NB4 (cell line): ENCODE data around the gene FAM110C.
"Not testable (repeated sequence)": the region's sequence is repeated elsewhere in the genome, so short reads cannot be mapped to it uniquely, and the experiment has no call there.

Experiments
- DNase-seq: peaks from one replicate; pipeline ENCODE4 v3.0.0; 2010; ENCODE audit warnings: low read depth
- H3K4me3 ChIP-seq: one replicate; pipeline ENCODE4 v1.5.1; 2011; ENCODE audit warnings: mild to moderate bottlenecking, low read depth, low read length, moderate library complexity
- MYC ChIP-seq: IDR thresholded peaks from 2 replicates; pipeline ENCODE4 v1.6.1; 2011; ENCODE audit warnings: low read depth, low read length
- POLR2A ChIP-seq: IDR thresholded peaks from 2 replicates; pipeline ENCODE4 v1.6.1; 2011; ENCODE audit warnings: mild to moderate bottlenecking; ENCODE audit not compliant: insufficient read length; ENCODE audit errors: extremely low read depth
- TF ChIP-seq, protein P1 (sequence below): IDR thresholded peaks from one replicate; pipeline ENCODE4 v1.5.1; 2012; ENCODE audit warnings: low read depth, low read length
- TF ChIP-seq, protein P2 (sequence below): IDR thresholded peaks from 2 replicates; pipeline ENCODE4 v1.6.1; 2011; ENCODE audit warnings: low read depth, low read length

Gene FAM110C

DNA sequence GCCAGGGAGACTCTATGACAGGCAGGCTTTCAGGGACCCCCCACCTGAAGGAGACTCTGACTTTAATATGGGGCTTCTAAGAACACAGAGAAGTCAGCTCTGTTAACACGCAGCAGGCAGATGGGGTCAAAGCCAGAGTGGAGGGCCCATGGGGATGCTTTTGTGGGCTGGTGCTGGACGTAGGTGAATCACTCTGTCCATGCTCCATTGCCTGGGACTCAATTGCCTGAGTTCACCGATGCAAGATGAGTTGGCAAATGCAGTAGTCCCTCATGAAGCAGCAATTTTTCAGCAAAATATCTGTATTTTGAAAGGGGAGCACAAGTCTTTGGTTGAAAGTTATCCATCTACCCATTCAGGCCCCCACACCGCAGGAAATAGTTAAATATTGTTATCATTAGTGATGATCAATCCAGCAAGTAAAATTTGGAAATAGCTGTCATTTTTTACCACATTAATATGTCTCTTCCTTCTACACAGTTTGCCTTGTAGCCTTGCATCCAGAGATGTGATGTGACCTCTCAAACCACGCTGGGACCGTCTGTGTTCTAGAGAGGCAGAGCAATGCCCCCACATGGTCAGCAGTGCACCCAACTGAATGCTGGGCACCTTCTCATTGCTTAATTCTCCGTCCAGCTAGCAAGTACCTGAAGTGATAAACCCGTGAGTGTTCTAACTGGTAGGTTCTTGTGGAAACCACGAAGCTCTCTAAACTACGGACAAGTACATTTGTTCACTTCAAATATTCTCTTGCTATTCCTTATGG, 34.8 kb upstream of the FAM110C start:
- no peak overlapping the region for H3K4me3 ChIP-seq
- TF ChIP-seq, protein P1, sequence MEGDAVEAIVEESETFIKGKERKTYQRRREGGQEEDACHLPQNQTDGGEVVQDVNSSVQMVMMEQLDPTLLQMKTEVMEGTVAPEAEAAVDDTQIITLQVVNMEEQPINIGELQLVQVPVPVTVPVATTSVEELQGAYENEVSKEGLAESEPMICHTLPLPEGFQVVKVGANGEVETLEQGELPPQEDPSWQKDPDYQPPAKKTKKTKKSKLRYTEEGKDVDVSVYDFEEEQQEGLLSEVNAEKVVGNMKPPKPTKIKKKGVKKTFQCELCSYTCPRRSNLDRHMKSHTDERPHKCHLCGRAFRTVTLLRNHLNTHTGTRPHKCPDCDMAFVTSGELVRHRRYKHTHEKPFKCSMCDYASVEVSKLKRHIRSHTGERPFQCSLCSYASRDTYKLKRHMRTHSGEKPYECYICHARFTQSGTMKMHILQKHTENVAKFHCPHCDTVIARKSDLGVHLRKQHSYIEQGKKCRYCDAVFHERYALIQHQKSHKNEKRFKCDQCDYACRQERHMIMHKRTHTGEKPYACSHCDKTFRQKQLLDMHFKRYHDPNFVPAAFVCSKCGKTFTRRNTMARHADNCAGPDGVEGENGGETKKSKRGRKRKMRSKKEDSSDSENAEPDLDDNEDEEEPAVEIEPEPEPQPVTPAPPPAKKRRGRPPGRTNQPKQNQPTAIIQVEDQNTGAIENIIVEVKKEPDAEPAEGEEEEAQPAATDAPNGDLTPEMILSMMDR, result no peak
- TF ChIP-seq POLR2A (no peak), MYC (no peak)
- TF ChIP-seq, protein P2, sequence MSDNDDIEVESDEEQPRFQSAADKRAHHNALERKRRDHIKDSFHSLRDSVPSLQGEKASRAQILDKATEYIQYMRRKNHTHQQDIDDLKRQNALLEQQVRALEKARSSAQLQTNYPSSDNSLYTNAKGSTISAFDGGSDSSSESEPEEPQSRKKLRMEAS, result no peak
- DNase-seq, result no peak

DNA sequence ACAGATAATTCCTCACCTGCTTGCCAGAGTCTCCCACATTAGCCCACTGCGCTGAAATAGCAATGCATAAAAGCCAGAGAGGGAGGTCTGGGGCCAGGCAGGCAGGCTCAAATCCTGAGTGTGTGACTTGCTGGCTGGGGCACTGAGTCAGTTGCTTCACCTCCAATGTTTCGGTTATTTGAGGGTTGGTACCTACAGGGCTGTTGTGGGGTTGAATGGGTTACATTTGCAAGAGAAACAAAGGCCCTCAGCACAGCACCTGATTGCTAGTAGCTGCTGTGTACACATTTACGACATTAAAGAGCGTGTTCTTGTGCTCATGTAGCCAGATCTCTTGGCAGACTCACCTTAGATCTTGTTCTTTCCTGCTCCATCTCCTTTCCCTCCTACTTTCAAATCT, 34.1 kb upstream of the FAM110C start:
- TF ChIP-seq POLR2A, result no peak
- TF ChIP-seq, protein P1, result no peak
- TF ChIP-seq, protein P2, result no peak
- TF ChIP-seq MYC, result no peak
- no peak overlapping the region for H3K4me3 ChIP-seq
- DNase-seq, result no peak

DNA sequence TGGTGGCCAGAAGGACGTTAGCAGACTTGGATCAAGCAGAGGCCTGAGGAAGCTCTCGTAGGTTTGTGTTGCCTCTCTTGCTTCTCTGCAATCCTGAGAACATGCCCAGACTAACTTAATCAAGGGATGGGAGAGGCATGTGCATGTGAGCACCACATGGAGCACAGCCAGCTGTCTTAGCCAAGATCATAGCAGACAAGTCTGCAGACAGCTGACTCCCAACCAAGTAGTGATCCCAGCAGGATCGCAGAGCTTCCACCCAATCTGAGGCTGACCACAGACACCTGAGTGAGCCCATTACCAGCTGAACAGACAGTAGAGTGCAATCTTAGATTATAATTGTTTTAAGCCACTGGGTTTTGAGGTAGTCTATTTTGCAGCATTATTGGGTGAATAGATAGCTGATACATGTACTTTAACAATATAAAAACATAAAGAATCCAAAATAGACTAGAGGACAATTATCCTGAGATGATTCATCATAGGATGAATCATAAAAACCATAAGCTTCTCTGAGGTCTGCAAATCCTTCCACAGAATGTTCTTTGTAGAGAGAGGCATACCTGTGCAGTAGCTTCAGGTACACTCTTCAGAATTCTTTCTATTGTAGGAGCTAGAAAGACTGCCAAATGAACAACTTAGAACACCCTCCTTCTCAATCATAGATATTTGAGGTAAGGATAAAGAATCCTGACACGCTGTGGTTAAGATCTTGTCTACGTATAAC, 25.2 kb upstream of the FAM110C start:
- no peak for DNase-seq
- H3K4me3 ChIP-seq, result no peak overlapping the region
- TF ChIP-seq, protein P1, result no peak
- TF ChIP-seq, protein P2, result no peak
- no peak for TF ChIP-seq POLR2A
- no peak for TF ChIP-seq MYC

DNA sequence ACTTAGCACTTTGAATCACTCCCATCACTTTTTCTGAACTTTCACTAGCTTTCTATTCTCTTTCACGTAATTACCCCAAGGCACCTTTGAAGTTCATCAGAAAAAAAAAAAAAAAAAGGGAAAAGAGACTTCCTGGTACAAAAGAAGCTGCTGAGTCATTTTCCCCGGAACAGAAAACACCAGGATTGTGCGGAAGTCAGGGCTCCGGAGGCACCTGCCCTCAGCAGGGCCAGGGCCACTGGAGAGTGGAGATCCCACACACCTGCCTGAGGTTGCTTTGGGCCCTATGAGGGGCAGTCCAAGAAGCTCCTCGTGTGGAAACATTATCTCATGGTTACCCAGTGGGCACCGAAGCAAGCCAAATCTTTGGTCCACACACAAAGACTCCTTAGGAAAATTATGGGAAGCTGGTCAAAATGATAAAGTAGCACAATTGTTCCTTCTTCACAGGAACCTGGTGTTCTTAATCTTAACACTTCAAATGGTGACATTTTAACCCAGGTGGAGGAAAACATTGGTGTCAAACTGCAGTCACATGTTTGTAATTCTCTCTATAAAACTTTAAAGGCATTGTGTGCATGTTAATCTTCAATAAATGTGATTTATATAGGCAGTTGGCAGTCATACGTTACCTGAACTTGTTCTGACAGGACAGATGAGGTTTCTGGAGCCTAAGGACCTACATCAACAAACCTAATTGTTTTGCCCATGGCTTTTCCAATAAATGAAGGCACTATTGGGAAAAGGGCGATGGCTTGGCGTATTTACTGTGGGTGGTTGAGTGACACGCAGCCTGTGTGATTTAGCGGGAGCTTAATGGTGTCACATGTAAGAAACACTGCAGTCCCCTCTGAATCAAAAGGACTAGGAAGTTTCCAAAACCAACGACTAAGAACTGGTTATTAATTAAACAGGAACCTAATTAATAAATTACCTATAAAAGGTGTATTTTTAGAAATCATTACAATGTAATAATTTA, 23.4 kb upstream of the FAM110C start:
- no peak overlapping the region for H3K4me3 ChIP-seq
- TF ChIP-seq, protein P2, result no peak
- TF ChIP-seq MYC (no peak), POLR2A (no peak)
- TF ChIP-seq, protein P1, result no peak
- DNase-seq, result no peak

DNA sequence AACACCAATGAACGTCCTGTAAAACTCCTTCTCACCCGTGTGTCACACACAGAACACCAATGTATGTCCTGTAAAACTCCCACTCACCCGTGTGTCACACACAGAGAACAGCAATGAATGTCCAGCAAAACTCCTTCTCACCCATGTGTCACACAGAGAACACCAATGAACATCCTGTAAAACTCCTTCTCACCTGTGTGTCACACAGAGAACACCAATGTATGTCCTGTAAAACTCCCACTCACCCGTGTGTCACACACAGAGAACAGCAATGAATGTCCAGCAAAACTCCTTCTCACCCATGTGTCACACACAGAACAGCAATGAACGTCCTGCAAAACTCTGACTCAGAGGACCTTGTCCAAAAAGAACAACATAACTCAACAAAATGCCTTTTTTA, 22.3 kb upstream of the FAM110C start:
- H3K4me3 ChIP-seq, DNase-seq: not testable (repeated sequence)

DNA sequence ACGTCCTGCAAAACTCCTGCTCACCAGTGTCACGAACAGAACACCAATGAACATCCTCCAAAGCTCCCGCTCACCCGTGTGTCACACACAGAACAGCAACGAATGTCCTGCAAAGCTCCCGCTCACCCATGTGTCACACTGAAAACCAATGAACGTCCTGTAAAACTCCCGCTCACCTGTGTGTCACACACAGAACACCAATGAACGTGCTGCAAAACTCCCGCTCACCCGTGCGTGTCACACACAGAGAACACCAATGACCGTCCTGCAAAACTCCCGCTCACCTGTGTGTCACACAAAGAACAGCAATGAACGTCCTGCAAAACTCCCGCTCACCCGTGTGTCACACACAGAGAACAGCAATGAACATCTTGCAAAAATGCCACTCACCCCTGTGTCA, 20.5 kb upstream of the FAM110C start:
- H3K4me3 ChIP-seq, result no peak overlapping the region
- no peak for DNase-seq

More for the DNA sequence above, 20.5 kb upstream of the FAM110C start:
- TF ChIP-seq POLR2A (no peak), MYC (no peak)
- TF ChIP-seq, protein P2, result no peak
- TF ChIP-seq, protein P1, result no peak
